K562 (cell line): ENCODE measurements around the gene GGA3. TPM values are rescaled to one million over a fixed set of nuclear protein-coding genes. Genes with fewer than 3 reads are reported as not detected.
A peak's percentile ranks its signal among the peaks of the same experiment; 100 is the strongest.

Source experiments
- GABPB2 ChIP-seq: fragments of 250-450 bp; sonication (Bioruptor Pico); conservative IDR thresholded peaks from 2 replicates; pipeline ENCODE4 v1.5.1; 2021; ENCODE audit warnings: mild to moderate bottlenecking
- HIVEP1 ChIP-seq: fragments of 250-450 bp; sonication (Bioruptor Pico); IDR thresholded peaks from 2 replicates; pipeline ENCODE4 v1.4.0; 2020; ENCODE audit warnings: mild to moderate bottlenecking
- IFI16 ChIP-seq: fragments of 250-450 bp; sonication (Bioruptor Pico); IDR thresholded peaks from 2 replicates; pipeline ENCODE4 v2.1.2; 2022; ENCODE audit warnings: mild to moderate bottlenecking, inconsistent platforms
- MAFK ChIP-seq: IDR thresholded peaks from 2 replicates; pipeline ENCODE4 v1.6.1; 2011; ENCODE audit warnings: low read length, improper control_type of control experiment
- SAFB2 ChIP-seq: fragments of 200-400 bp; formaldehyde crosslinking; IDR thresholded peaks from 2 replicates; pipeline ENCODE4 v1.6.1; 2018; ENCODE audit warnings: borderline replicate concordance, low read length, low read depth, moderate library complexity; ENCODE audit not compliant: severe bottlenecking
- TRIM24 ChIP-seq, 2 experiments: fragments of 450-650 bp; IDR thresholded peaks; 2 replicates each; pipeline ENCODE4 v1.6.1; 2016
- TRIM28 ChIP-seq: fragments of 450-650 bp; IDR thresholded peaks from 2 replicates; pipeline ENCODE4 v1.6.1; 2017
- ZBTB8A ChIP-seq: fragments of 450-650 bp; IDR thresholded peaks from 2 replicates; pipeline ENCODE4 v1.6.1; 2018; ENCODE audit warnings: mild to moderate bottlenecking, moderate library complexity; ENCODE audit not compliant: partially characterized antibody
- ZNF146 ChIP-seq: IDR thresholded peaks from one replicate; pipeline ENCODE4 v1.6.1; 2018; ENCODE audit warnings: missing compliant biosample characterization; ENCODE audit not compliant: unreplicated experiment
- ZNF239 ChIP-seq: fragments of 250-450 bp; sonication (Bioruptor Pico); IDR thresholded peaks from 2 replicates; pipeline ENCODE4 v1.4.0; 2020; ENCODE audit warnings: mild to moderate bottlenecking
- ZNF444 ChIP-seq: fragments of 250-450 bp; sonication (Bioruptor Pico); IDR thresholded peaks from 2 replicates; pipeline ENCODE4 v1.4.0; 2020; ENCODE audit warnings: mild to moderate bottlenecking, moderate library complexity
- ZNF589 ChIP-seq: fragments of 200-800 bp; sonication (Bioruptor generic); IDR thresholded peaks from 2 replicates; pipeline ENCODE4 v1.6.1; 2016; ENCODE audit warnings: low read depth, missing genetic modification characterization, missing compliant biosample characterization
- ZNF699 ChIP-seq: fragments of 250-450 bp; sonication (Bioruptor Pico); IDR thresholded peaks from 2 replicates; pipeline ENCODE4 v1.8.0; 2021; ENCODE audit warnings: mild to moderate bottlenecking, moderate library complexity; ENCODE audit not compliant: insufficient replicate concordance
- ZNF707 ChIP-seq: fragments of 250-450 bp; sonication (Bioruptor Pico); conservative IDR thresholded peaks from 2 replicates; pipeline ENCODE4 v1.8.0; 2022; ENCODE audit warnings: inconsistent platforms, mild to moderate bottlenecking, moderate library complexity
- polyA plus RNA-seq, 8 experiments: library from polyadenylated mRNA; depleted of rRNA in 4 of 8; stranded (reverse) in 5 of 8; unstranded in 3 of 8; fragments of >200 nt; fragmentation: Nextera tagmentation in 2 of 8; fragmentation: Illumina TruSeq in 1 of 8; extraction: Ambion mirVana in 2 of 8; extraction: Trizol in 1 of 8; gene quantifications; 2 replicates each; pipeline versions ENCODE4 v1.2.1 to v1.2.3, GENCODE V29; 2011 to 2014; ENCODE audit warnings: inconsistent platforms in 1 of 8, missing spikeins in 1 of 8
- total RNA-seq, 7 experiments: library from RNA; depleted of rRNA in 6 of 7; stranded (reverse); fragments of >200 nt in 6 of 7; fragmentation: Illumina TruSeq in 2 of 7; extraction: Trizol in 2 of 7; gene quantifications; 2 replicates each; pipeline versions ENCODE4 v1.2.1 to v1.2.3, GENCODE V29; 2011 to 2021; ENCODE audit warnings: low replicate concordance in 1 of 7
- TF ChIP-seq, protein P1 (sequence below): sonication (generic); formaldehyde crosslinking; IDR thresholded peaks from 2 replicates; pipeline ENCODE4 v1.8.1; 2023; ENCODE audit warnings: mild to moderate bottlenecking, missing genetic modification reagents
- TF ChIP-seq, protein P2 (sequence below): fragments of 450-650 bp; formaldehyde crosslinking; conservative IDR thresholded peaks from 2 replicates; pipeline ENCODE4 v1.4.0; 2022; ENCODE audit warnings: mild to moderate bottlenecking, missing genetic modification characterization

The GGA3 gene
- total and polyA plus RNA-seq, 9 of the 15 experiments (the other 6 are each of a cell fraction or from before 2014, with no cell fraction given) = 5.7 to 64.9 (median 25.4) TPM

DNA sequence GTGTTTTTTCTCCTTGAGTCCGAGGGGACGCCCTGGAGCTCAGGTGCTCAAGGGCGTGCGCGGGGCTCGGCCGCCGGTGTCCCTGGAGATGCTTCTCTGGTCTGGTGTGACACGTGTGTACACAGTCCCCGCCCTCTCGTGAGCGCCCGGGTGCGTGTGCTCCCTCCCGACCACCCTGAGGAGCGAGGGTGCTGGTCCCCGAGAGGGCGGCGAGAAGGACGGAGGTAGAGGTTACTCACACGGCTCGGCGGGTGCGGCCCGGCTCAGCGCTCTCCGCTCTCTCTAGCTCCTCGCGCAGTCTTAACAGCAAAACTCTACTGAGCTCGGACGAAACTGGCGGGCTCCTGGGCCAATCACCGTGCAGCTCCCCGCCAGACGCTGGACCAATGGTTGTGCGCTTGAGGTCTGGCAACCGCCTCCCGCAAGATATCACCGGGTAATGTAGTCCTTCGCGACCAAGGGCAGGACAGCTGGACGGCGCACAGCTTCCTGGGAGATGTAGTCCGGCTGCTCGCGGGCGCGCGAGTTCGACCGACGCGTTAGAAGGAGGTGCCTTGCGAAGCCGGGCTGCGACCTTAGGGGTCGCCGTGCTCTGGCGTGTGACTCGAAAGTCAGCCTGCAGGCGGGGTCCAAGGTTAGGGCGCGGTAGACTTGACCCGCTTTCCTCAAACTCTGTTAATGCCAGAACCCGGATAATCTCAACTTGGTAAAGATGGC, 27.9 kb upstream of the GGA3 start, which contains the start of gene SLC25A19 (continued):
- TF ChIP-seq ZNF146 (CRISPR knock-in tag) = no peak
- no peak for TF ChIP-seq ZNF707 (CRISPR knock-in tag)
- TF ChIP-seq ZBTB8A = no peak
- TF ChIP-seq, protein P1, sequence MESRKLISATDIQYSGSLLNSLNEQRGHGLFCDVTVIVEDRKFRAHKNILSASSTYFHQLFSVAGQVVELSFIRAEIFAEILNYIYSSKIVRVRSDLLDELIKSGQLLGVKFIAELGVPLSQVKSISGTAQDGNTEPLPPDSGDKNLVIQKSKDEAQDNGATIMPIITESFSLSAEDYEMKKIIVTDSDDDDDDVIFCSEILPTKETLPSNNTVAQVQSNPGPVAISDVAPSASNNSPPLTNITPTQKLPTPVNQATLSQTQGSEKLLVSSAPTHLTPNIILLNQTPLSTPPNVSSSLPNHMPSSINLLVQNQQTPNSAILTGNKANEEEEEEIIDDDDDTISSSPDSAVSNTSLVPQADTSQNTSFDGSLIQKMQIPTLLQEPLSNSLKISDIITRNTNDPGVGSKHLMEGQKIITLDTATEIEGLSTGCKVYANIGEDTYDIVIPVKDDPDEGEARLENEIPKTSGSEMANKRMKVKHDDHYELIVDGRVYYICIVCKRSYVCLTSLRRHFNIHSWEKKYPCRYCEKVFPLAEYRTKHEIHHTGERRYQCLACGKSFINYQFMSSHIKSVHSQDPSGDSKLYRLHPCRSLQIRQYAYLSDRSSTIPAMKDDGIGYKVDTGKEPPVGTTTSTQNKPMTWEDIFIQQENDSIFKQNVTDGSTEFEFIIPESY = no peak
- no peak for TF ChIP-seq SAFB2
- TF ChIP-seq IFI16 (CRISPR knock-in tag) = no peak
- TF ChIP-seq MAFK = peak; percentile 33
- TF ChIP-seq, protein P2, sequence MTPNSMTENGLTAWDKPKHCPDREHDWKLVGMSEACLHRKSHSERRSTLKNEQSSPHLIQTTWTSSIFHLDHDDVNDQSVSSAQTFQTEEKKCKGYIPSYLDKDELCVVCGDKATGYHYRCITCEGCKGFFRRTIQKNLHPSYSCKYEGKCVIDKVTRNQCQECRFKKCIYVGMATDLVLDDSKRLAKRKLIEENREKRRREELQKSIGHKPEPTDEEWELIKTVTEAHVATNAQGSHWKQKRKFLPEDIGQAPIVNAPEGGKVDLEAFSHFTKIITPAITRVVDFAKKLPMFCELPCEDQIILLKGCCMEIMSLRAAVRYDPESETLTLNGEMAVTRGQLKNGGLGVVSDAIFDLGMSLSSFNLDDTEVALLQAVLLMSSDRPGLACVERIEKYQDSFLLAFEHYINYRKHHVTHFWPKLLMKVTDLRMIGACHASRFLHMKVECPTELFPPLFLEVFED (CRISPR knock-in tag) = no peak
- no peak for TF ChIP-seq ZNF239 (CRISPR knock-in tag)
- TF ChIP-seq ZNF699 (CRISPR knock-in tag) = no peak
- TF ChIP-seq TRIM24 (IDR thresholded peaks at IDR 0.05) = no peak
- 0 out of 2 replicates have a peak, but pooled peaks have one; percentile 18 for TF ChIP-seq TRIM28
- TF ChIP-seq ZNF444 (CRISPR knock-in tag) = no peak
- no peak for TF ChIP-seq HIVEP1 (CRISPR knock-in tag)
- TF ChIP-seq ZNF589 (CRISPR knock-in tag) = peak; percentile 6; the same call in 1 of the 2 replicates
- TF ChIP-seq GABPB2 (CRISPR knock-in tag) = no peak
